Measurements from ENCODE around the gene CSNK2A2.

Gene CSNK2A2

DNA sequence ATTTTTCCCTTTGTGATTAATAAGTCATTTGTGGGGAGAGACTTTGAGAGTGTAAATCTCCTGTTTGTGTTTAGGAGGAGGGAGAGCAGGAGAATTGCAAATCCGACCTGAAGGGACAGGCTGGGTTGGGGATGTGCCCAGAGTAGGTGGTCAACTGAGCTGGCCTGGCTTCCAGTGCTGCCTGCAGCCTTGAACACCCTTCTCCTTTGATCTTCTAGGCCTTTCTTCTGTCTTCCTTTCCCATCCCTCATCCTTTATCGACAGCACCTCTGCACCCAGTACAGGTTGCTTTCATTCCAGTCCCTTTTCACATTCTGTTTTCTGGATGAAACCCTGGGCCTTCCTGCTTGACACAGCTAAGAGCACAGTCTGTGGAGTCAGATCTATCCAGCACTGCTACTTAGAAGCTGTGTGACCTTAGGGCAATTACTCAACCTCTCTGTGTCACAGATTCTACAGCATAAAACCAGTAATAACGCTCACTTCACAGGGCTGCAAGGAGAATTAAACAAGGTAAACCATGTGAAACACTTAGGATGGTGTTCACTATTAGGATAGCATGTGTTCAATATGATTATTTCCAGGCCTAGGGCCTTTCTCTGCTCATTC is 1.0 kb upstream of the CSNK2A2 start:
- no peak for DNase-seq

GRCh38 chr16:58197314-58198012 is 443 bp downstream of the CSNK2A2 start:
- peak in 3 of 4 experiments; percentile 10 to 35 (median 16) for DNase-seq

DNA sequence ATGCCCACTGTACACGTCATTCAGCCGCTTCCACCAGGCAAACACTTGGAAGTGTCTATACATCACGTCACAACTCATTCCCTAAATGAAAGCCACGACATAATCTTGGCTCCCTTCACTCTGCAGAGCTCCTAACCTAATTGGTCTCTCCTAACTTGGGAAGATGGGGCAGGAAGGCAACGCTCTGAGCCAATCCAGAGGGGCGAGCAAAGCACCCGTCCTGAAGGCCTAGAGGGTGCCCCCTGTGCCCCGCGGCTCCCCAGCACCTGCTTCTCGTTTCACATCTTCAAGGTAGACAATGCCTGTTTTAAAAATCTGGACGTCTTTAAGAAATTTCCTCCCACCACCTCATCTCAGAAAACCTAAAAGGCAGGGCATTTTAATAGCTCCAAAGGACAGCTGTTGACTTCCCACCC is 1.0 kb downstream of the CSNK2A2 start:
- DNase-seq, result peak in 1 of 4 experiments; percentile 2

DNA sequence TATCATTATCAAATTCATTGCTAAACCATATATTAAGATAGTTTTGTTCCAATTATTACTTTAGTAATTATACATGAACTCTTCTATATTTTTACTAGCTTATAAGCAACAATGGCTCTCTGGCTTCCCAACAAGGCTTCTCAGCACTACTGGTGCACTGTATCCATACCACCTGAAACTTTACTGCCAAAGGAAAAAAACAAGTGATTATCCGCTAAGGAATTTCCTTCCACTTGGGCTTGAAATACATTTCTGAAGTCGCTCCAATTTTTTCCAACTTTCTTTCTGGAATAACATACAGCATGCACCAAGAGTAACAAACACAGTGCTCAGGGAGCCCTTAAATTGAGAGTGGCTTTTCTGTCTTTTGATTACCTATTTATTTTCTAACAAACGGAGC is 2.1 kb downstream of the CSNK2A2 start:
- DNase-seq, result no peak

DNA sequence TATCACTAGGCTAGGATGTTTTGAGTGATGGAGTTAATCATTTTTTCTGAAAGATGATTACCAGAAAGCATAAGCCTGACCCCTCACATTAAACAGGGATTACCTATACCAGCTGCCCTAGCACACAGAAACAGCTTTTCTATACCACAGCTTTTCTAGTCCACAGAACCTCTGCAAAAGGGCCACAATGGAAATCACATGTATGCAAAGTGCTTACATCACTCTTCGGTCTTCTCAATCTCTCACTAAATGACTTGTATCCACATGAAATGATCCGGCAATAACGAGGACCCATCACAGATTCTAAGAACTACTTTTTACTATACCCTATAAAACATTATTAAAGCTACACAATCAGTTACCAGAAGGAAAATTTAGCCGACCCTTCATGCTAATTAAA is 2.6 kb downstream of the CSNK2A2 start:
- no peak for DNase-seq

DNA sequence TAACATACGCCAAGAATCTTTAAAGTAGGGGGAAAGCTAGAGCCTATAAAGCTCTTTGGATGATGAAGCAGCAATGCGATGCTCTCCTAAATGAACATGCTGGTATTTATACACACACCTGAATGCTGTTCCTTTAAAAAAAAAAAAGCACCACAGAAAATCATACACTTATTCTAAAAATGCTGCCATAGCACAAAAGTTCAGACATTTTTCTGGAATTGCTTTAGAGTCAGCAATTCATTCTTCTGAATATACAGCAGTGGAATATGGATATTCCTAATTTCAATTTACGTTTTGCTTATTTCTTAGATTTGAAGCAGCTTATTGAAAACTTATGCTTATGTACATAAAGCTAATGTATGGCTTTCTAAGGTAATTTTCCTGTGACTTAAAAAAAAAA is 3.1 kb downstream of the CSNK2A2 start:
- DNase-seq, result no peak

DNA sequence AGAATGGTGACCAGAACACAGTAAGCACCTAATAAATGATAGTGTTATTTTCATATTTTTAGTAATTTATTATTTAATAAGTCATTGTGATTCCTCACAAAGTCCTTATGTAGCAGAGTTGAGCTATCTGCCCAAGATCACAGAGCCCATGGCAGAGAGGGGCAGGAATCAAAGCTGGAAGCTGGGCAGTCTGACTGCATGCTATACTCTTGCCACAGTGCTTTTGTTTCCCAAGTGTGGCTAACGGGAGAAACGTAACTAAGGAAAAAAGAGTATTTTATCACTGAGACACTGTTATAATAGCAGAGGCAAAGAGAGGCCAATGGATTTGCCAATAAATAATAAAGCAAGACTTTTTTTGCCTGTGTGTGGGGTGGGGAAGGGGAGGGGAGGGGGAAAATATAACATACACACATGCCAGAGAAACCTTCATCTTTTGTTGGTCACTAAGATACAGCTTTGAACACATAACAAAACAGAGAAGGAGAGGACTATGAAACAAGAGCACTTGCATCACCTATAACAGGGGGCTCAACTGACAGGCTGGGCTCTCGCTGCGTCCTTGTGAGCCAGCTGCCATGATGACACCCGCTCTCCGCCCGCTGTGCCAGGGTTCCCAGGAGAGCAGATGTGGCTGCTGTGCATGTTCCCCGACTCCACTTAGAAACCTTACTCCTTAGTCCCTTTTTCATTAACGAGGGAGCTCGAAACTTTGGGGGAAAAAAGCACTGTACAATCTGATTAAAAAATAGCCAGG is 10.1 kb downstream of the CSNK2A2 start:
- DNase-seq, result no peak

DNA sequence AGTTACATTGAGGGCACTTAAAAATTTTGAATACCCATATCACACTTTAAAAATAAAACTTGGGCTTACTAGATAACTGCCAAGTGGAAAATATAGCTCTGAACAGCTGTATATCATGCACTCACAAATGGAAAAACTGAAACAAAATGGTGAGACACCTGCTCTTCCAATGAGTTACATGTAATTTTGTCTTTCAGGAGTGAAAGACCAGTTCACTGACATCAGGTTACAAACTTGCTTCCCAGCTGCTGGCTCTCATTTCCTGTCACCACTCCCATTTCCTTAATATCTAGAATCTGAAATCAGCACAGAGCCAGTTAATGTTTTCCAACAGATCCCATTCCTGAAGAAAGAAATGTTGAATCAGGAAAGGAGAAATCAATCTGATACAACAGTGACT is 10.8 kb downstream of the CSNK2A2 start:
- DNase-seq, result no peak

GRCh38 chr16:58186176-58186944 is 11.5 kb downstream of the CSNK2A2 start:
- no peak for DNase-seq

- no peak for DNase-seq
Measured at GRCh38 chr16:58177353-58177710, 20.6 kb downstream of the CSNK2A2 start.

DNA sequence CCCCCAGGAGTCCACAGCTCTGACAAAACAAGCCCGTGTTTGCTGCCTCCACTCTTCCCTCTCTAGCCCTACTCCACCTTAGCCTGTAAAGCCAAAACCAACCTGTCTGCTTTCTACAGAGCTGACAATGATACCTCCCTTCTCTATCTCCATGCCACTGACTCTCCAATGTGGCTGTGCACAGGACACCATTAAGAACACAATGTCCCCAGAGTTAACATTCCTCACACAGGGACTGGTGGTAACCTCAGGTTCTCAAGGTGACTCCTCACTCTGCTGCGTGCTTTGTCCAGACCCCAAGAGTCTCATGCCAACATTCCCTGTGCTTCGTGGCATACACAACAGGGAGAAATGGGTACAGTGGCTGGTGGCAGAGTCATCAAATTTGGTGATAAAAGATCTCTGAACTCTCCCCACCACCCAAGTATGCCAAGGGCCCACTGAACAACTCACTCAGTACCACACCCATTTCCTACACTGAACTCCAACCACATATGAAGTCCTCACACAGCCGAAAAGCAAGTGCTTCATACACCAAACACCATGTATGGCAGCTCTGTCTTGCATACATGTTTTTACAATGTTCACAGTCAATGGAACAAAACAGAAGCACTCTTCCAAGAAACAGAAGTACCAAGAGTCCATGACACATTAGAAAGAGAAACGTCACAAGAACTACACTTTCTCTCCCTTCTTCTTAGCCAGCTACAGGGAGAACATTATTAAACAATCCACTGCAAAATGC is 21.1 kb downstream of the CSNK2A2 start:
- no peak for DNase-seq

DNA sequence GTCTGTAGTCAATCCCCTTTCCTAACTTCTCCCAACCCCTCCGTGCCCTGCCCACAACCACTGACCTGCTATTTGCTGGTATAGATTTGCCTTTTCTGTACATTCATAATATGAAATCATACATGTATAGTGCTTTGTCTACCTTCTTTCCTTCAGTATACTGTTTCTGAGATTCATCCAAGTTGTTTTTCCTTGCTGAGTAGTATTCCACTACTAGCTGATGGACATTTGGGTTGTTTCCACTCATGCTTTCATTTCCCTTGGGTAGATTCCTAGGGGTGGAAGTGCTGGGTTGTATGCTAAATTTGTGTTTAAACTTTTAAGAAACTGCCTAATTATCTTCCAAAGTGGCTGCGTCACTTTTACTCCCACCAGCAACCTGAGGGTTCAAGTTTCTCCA is 27.7 kb downstream of the CSNK2A2 start:
- DNase-seq, result no peak

DNA sequence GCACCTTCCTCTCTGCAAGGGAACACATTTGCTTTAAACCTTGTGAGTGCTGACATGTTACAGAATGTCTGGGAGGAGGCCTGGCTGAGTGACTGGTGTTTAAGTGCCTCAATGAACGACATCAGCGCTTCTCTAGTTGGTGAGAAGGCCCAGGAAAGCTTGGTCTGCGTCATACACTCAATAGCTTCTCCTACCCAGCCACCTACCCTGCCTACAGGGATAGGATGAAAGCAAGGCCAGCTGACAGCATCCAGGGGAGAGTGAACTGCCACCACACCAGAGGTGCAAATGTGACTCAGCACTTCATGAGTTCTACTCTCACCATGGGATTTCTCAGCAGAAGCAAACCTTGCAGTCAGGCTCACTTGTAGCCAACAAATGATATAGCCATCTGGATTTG is 37.1 kb downstream of the CSNK2A2 start:
- no peak for DNase-seq

GRCh38 chr16:58158725-58159124 is 39.2 kb downstream of the CSNK2A2 start:
- no peak for DNase-seq

GRCh38 chr16:58157951-58158540 is 39.9 kb downstream of the CSNK2A2 start:
- no peak for DNase-seq

- no peak for DNase-seq
Measured at GRCh38 chr16:58157239-58157638, 40.7 kb downstream of the CSNK2A2 start.

DNA sequence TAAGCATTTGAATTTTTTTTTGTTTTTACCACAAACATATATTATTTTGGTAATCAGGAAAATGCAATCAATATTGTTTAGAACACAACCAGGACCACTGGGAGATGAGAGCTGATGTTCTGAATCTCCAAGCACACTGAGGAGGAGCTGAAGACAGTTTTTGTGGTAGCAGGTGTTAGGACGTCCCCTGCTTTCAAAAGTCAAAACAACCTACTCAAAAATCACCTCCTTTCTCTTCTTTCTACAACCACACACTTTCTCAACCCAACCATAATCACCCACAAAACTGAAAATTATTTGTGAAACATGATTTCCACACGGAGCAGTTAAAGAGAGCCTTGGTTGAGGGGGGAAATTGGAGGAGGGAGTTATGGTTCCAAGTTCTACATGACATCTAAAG is 42.1 kb downstream of the CSNK2A2 start:
- DNase-seq, result no peak

GRCh38 chr16:58154345-58154744 is 43.6 kb downstream of the CSNK2A2 start:
- DNase-seq, result no peak

DNA sequence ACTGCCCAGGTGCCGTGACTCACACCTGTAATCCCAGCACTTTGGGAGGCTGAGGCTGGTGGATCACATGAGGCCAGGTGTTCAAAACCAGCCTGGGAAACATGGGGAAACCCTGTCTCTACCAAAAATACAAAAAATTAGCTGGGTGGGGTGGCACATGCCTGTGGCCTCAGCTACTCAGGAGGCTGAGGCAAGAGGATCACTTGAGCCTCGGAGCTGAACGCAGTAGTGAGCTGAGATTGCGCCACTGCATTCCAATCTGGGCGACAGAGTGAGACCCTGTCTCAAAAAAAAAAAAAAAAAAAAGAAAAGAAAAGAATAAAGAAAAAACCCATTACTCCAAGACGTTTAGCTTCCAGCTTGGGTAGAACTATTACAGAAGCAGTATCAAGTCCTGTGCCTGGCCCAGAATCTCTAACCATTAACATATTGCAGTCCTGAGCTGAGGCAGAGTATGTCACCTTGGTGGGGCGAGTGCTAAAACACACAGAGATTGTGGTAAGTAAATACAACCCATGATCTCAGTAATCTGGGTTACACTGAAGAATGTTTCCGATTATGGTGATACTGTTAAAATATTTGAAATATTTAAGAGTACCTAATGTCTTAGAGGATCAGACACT is 45.5 kb downstream of the CSNK2A2 start:
- no peak for DNase-seq

- no peak for DNase-seq
Measured at GRCh38 chr16:58148526-58148925, 49.4 kb downstream of the CSNK2A2 start.

DNA sequence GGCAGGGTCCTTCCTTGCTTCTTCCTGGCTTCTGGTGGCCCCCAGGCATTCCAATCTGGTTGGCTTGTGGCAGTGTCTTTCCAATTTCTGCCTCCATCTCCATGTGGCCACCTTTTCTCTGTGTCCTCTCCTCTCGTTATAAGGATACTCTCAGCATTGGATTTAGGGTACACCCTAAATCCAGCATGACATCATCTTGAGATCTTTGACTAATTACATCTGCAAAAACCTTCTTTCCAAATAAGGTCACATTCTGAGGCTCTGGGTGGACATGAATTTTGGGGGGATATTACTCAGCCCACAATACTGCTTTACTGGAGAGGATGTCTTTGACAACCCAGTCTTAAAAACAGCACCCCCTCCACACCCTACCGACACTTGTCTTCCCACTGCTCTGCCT is 49.8 kb downstream of the CSNK2A2 start:
- no peak for DNase-seq

- DNase-seq, result no peak
Measured at GRCh38 chr16:58138852-58139251, 59.1 kb downstream of the CSNK2A2 start.
